Neural cell (in vitro differentiated cells): ENCODE data around the gene RAP1GDS1. TPM values are rescaled to one million over a fixed set of nuclear protein-coding genes. Genes with fewer than 3 reads are reported as not detected.

Experiments used
- H2AFZ ChIP-seq: fragments of 200-600, 300-800 bp; sonication (generic), shearing (Covaris generic); 2 replicates; pipeline ENCODE4 v1.6.0; 2014; ENCODE audit warnings: low read depth, mild to moderate bottlenecking, antibody characterized with exemption, low read length, moderate library complexity
- H3F3A ChIP-seq: fragments of 200-600 bp; shearing (Covaris generic); 2 replicates; pipeline ENCODE4 v1.6.1; 2016; ENCODE audit warnings: mild to moderate bottlenecking, moderate library complexity, mixed read lengths, antibody characterized with exemption, low read length; ENCODE audit not compliant: insufficient read depth, poor library complexity, severe bottlenecking
- H3K27ac ChIP-seq: fragments of 200-600, 300-800 bp; sonication (generic), shearing (Covaris generic); 2 replicates; pipeline ENCODE4 v1.5.1; 2014; ENCODE audit warnings: mild to moderate bottlenecking, low read length, moderate library complexity
- H3K27me3 ChIP-seq: fragments of 300-800, 200-600 bp; sonication (generic), shearing (Covaris generic); 2 replicates; pipeline ENCODE4 v1.6.0; 2014; ENCODE audit warnings: mild to moderate bottlenecking, low read depth, low read length, moderate library complexity; ENCODE audit not compliant: insufficient read depth
- H3K36me3 ChIP-seq: fragments of 300-800, 200-600 bp; sonication (generic), shearing (Covaris generic); 2 replicates; pipeline ENCODE4 v1.5.1; 2014; ENCODE audit warnings: mild to moderate bottlenecking, antibody characterized with exemption, low read length, moderate library complexity; ENCODE audit not compliant: insufficient read depth
- H3K4me2 ChIP-seq: fragments of 300-800, 200-600 bp; sonication (generic), shearing (Covaris generic); 2 replicates; pipeline ENCODE4 v1.6.0; 2014; ENCODE audit warnings: mild to moderate bottlenecking, low read length
- H3K4me3 ChIP-seq: fragments of 300-800, 200-600 bp; sonication (generic), shearing (Covaris generic); 2 replicates; pipeline ENCODE4 v1.5.1; 2014; ENCODE audit warnings: mild to moderate bottlenecking, low read length, moderate library complexity
- H3K79me2 ChIP-seq: fragments of 200-600 bp; shearing (Covaris generic); replicated peaks from 2 replicates; pipeline ENCODE4 v1.6.0; 2014; ENCODE audit warnings: mild to moderate bottlenecking, low read length, moderate library complexity; ENCODE audit not compliant: insufficient read depth
- H3K9ac ChIP-seq: fragments of 300-800, 200-600 bp; sonication (generic), shearing (Covaris generic); 2 replicates; pipeline ENCODE4 v1.6.1; 2016; ENCODE audit warnings: mild to moderate bottlenecking, low read length, mixed read lengths
- H3K9me2 ChIP-seq: fragments of 200-600 bp; shearing (Covaris generic); 2 replicates; pipeline ENCODE4 v1.6.1; 2016; ENCODE audit warnings: mild to moderate bottlenecking, low read length, mixed read lengths; ENCODE audit not compliant: insufficient read depth
- H3K9me3 ChIP-seq: fragments of 200-600, 300-800 bp; sonication (generic), shearing (Covaris generic); 2 replicates; pipeline ENCODE4 v1.6.1; 2016; ENCODE audit warnings: mild to moderate bottlenecking, mixed run types, low read length, moderate library complexity, mixed read lengths
- H4K20me1 ChIP-seq: fragments of 200-600 bp; shearing (Covaris generic); 2 replicates; pipeline ENCODE4 v1.6.1; 2016; ENCODE audit warnings: mild to moderate bottlenecking, mixed run types; ENCODE audit not compliant: insufficient read depth
- EP300 ChIP-seq: fragments of 450-650 bp; conservative IDR thresholded peaks from 2 replicates; pipeline ENCODE4 v1.6.1; 2014; ENCODE audit warnings: antibody characterized with exemption, mild to moderate bottlenecking, moderate library complexity; ENCODE audit not compliant: poor library complexity, severe bottlenecking
- EZH2 ChIP-seq: fragments of 200-600, 300-800 bp; shearing (Covaris generic), sonication (generic); IDR thresholded peaks from 2 replicates; pipeline ENCODE4 v1.6.1; 2014; ENCODE audit warnings: antibody characterized with exemption, low read length, borderline replicate concordance, mild to moderate bottlenecking; ENCODE audit not compliant: insufficient read depth, poor library complexity, severe bottlenecking
- MXI1 ChIP-seq: fragments of 450-650 bp; conservative IDR thresholded peaks from 2 replicates; pipeline ENCODE4 v1.6.1; 2014; ENCODE audit warnings: antibody characterized with exemption, mild to moderate bottlenecking; ENCODE audit not compliant: poor library complexity, severe bottlenecking
- POLR2AphosphoS5 ChIP-seq: IDR thresholded peaks from 2 replicates; pipeline ENCODE4 v1.6.1; 2012
- RAD21 ChIP-seq: fragments of 450-650 bp; conservative IDR thresholded peaks from 2 replicates; pipeline ENCODE4 v1.6.1; 2014; ENCODE audit warnings: antibody characterized with exemption, mild to moderate bottlenecking, moderate library complexity
- SMC3 ChIP-seq: fragments of 450-650 bp; conservative IDR thresholded peaks from 2 replicates; pipeline ENCODE4 v1.6.1; 2014; ENCODE audit warnings: antibody characterized with exemption, mild to moderate bottlenecking, moderate library complexity; ENCODE audit not compliant: poor library complexity
- TAF1 ChIP-seq: IDR thresholded peaks from 2 replicates; pipeline ENCODE4 v1.6.1; 2012; ENCODE audit warnings: low read depth
- polyA plus RNA-seq: library from polyadenylated mRNA; depleted of rRNA; stranded (reverse); fragments of >200 nt; gene quantifications from 2 replicates; pipeline ENCODE4 v1.2.3, GENCODE V29; 2014
- TF ChIP-seq, protein P1 (sequence below): fragments of 450-650 bp; IDR thresholded peaks from 2 replicates; pipeline ENCODE4 v1.5.1; 2014; ENCODE audit warnings: antibody characterized with exemption, mild to moderate bottlenecking, moderate library complexity; ENCODE audit not compliant: poor library complexity, severe bottlenecking
- TF ChIP-seq, protein P2 (sequence below): IDR thresholded peaks from 2 replicates; pipeline ENCODE4 v1.6.1; 2012; ENCODE audit warnings: borderline replicate concordance

Gene RAP1GDS1
- polyA plus RNA-seq, 1 donor from 2014 or later, result 41.1 TPM

DNA sequence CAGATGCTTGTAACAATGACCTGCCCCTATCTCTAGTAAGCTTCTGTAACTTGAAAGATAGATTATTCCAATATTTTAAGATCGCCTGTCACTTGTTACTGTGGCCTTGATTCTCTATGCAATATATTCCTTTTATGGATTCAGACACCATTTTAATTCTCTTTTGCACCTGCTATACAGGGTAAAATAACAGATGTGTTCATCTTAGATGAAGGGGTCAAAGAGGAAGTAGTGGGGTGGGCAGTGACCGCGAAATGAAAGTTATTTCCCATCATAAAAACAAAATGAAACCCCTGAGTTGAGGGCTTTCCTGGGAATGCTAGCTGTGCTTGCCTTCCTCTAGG is 221.3 kb downstream of the RAP1GDS1 start:
- H3K9ac ChIP-seq, result no peak overlapping the region
- H3K27me3 ChIP-seq, result no peaks in the 10 kb centered on the region
- H3K9me2 ChIP-seq, result no peaks in the 10 kb centered on the region
- H3F3A ChIP-seq, result no peaks in the 10 kb centered on the region
- H3K79me2 ChIP-seq, result no peaks in the 10 kb centered on the region
- no peak overlapping the region for H3K4me2 ChIP-seq
- H3K36me3 ChIP-seq, result no peaks in the 10 kb centered on the region
- H3K4me3 ChIP-seq, result no peak overlapping the region
- H3K9me3 ChIP-seq, result no peaks in the 10 kb centered on the region
- H3K27ac ChIP-seq, result no peak overlapping the region
- H4K20me1 ChIP-seq, result no peaks in the 10 kb centered on the region
- no peak overlapping the region for H2AFZ ChIP-seq
- no peak for TF ChIP-seq TAF1
- TF ChIP-seq, protein P1, sequence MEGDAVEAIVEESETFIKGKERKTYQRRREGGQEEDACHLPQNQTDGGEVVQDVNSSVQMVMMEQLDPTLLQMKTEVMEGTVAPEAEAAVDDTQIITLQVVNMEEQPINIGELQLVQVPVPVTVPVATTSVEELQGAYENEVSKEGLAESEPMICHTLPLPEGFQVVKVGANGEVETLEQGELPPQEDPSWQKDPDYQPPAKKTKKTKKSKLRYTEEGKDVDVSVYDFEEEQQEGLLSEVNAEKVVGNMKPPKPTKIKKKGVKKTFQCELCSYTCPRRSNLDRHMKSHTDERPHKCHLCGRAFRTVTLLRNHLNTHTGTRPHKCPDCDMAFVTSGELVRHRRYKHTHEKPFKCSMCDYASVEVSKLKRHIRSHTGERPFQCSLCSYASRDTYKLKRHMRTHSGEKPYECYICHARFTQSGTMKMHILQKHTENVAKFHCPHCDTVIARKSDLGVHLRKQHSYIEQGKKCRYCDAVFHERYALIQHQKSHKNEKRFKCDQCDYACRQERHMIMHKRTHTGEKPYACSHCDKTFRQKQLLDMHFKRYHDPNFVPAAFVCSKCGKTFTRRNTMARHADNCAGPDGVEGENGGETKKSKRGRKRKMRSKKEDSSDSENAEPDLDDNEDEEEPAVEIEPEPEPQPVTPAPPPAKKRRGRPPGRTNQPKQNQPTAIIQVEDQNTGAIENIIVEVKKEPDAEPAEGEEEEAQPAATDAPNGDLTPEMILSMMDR, result no peak
- no peak for TF ChIP-seq POLR2AphosphoS5
- TF ChIP-seq, protein P2, sequence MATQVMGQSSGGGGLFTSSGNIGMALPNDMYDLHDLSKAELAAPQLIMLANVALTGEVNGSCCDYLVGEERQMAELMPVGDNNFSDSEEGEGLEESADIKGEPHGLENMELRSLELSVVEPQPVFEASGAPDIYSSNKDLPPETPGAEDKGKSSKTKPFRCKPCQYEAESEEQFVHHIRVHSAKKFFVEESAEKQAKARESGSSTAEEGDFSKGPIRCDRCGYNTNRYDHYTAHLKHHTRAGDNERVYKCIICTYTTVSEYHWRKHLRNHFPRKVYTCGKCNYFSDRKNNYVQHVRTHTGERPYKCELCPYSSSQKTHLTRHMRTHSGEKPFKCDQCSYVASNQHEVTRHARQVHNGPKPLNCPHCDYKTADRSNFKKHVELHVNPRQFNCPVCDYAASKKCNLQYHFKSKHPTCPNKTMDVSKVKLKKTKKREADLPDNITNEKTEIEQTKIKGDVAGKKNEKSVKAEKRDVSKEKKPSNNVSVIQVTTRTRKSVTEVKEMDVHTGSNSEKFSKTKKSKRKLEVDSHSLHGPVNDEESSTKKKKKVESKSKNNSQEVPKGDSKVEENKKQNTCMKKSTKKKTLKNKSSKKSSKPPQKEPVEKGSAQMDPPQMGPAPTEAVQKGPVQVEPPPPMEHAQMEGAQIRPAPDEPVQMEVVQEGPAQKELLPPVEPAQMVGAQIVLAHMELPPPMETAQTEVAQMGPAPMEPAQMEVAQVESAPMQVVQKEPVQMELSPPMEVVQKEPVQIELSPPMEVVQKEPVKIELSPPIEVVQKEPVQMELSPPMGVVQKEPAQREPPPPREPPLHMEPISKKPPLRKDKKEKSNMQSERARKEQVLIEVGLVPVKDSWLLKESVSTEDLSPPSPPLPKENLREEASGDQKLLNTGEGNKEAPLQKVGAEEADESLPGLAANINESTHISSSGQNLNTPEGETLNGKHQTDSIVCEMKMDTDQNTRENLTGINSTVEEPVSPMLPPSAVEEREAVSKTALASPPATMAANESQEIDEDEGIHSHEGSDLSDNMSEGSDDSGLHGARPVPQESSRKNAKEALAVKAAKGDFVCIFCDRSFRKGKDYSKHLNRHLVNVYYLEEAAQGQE, result no peak
- no peak for TF ChIP-seq RAD21
- TF ChIP-seq EP300, result no peak
- TF ChIP-seq MXI1, result no peak
- no peak for TF ChIP-seq SMC3
- TF ChIP-seq EZH2, result no peak

DNA sequence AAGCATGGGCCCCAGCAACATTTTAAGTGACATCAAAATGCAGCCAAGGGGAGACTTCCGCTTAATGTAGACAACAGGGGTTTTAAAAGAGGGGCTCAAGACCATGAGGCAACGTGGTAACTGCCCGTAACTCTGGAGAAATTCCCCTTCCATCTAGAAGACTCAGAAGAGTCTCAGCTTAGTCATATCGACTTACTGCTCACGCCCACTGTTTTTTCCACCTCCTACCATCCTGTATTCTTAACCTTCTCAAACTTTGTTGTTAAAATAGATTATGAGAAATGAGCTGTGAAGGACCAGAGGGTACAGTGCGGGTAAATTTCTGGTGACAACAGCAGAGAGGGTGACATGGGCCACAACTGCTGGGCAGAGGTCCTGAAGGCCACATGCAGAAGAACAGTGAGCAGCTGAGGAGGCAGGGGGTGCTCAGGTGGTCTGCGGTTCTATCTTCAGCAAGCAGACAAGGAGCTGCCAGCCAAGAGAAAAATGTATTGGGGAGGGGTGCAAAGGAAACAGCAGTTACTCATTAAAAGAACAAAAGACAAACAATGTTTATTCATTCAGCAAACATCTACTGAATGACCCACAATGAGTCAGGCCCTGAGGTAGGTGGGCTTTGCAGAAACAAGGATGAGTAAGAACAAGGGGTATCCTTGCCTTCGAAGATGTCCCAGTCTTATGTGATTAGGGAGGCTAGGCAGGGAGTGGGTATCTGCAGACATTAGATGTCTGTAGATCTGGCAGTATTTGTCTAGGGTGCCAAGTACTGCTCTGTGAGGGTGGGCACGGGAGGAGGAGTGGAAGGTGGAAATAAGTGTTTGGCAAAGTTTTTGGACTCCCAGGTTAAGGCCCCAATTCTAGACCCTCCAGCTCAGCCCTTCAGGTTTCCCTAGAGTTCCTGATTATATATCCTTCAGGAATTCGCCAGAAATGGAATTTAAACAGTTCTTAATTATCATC is 221.9 kb downstream of the RAP1GDS1 start:
- Histone ChIP-seq H3K79me2 (no peaks in the 10 kb centered on the region), H3K9ac (no peak overlapping the region)

More for the DNA sequence above, 221.9 kb downstream of the RAP1GDS1 start:
- H3K4me3 ChIP-seq, result no peak overlapping the region
- no peaks in the 10 kb centered on the region for H3F3A ChIP-seq
- H3K27me3 ChIP-seq, result no peaks in the 10 kb centered on the region
- H3K9me3 ChIP-seq, result no peaks in the 10 kb centered on the region
- H3K4me2 ChIP-seq, result no peak overlapping the region
- TF ChIP-seq SMC3 (no peak), TAF1 (no peak), EZH2 (no peak), MXI1 (no peak), EP300 (no peak), POLR2AphosphoS5 (no peak), RAD21 (no peak)
- TF ChIP-seq, protein P1, result no peak
- TF ChIP-seq, protein P2, result no peak
- H4K20me1 ChIP-seq, result no peaks in the 10 kb centered on the region
- H3K9me2 ChIP-seq, result no peaks in the 10 kb centered on the region
- no peak overlapping the region for H3K27ac ChIP-seq
- no peak overlapping the region for H2AFZ ChIP-seq
- no peaks in the 10 kb centered on the region for H3K36me3 ChIP-seq
